Tongue (tissue), 2 donors: ENCODE results near the gene BTBD3. TPM values are rescaled to one million over a fixed set of nuclear protein-coding genes. Genes with fewer than 3 reads are reported as not detected.

Source experiments
- DNase-seq: peaks from one replicate; pipeline ENCODE4 v3.0.0-alpha.2; 2015
- total RNA-seq: library from RNA; depleted of rRNA; stranded (reverse); fragments of >200 nt; gene quantifications from one replicate; pipeline ENCODE4 v1.2.3, GENCODE V29; 2014

BTBD3 gene
- 62.8 TPM for total RNA-seq

DNA sequence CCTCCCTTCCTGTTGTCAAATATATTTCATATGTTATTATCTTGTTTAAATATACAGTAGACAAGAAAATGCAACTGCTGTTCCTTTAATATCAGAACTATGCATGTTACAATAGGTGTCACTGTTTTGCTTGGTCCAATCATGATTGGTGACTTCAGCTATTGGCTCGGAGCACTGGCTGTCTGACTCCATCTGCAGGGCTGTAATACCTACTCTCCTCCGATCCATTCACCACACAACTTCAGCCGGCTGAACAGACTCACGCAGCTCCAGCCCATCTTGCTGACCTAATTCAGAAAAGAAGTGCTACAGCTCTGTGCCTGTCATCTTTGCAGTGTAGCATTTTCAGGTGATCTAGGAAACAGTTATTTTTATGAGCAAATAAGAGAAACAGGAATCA is at the start of gene BTBD3:
BTBD3 (plus strand) TSS at position 231 of the 400 bp plus-strand sequence. CDS start 383 bp downstream, outside the sequence.
- peak; percentile 92 for DNase-seq

DNA sequence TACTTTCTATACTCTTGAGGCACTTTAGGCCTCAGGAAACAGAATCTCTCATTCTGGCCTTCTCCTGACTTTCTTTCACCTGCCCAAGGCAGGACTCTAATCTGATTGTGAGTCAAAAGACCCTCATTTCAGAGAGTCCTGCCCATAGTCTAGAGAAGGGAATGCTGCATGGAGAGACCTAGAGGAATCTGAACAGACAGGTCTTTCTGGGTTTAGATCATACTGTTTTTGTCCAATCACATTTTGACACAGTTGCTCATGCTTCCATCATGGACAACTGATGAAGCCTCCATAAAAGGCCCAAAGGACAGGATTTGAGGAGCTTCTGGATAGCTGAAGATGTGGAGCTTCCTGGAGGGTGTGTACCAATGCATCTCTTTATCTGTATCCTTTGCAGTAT is 48.1 kb upstream of the BTBD3 start:
- no peak for DNase-seq

DNA sequence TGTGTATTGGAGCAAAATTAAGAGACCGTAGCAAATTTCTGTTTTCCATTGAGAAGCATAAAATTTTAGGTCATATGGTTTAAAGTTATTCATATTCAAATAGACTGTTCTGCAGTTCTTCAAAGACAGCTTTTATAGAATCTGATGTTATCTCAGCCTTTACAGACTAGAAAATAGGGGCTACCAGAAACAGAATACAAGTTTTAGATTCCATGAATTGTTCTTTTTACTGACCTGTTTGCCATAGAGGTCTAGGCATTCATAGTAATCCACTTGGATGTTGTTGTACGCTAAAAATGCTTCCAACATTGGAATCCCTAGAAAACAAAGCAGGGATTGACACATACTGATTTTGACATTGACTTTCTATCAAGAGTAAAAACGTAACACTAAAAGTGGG is 47.3 kb upstream of the BTBD3 start:
- no peak for DNase-seq

DNA sequence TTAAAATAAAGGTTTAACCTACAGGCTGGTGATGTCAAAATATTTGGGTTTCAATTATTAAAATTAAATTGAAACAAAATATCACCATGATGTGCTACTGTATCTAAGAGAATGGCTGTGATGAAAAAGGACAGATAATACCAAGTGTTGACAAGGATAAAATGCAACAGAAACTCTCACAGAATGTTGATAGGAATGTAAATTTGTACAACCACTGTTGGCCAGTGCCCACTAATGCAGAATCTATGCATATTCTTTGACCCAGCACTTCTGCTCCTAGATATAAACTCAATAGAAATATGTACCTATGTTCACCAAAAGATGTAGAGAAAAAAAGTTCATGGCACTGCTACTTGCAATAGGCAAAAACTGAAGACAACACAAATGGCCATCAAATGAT is 41.1 kb upstream of the BTBD3 start:
- no peak for DNase-seq

DNA sequence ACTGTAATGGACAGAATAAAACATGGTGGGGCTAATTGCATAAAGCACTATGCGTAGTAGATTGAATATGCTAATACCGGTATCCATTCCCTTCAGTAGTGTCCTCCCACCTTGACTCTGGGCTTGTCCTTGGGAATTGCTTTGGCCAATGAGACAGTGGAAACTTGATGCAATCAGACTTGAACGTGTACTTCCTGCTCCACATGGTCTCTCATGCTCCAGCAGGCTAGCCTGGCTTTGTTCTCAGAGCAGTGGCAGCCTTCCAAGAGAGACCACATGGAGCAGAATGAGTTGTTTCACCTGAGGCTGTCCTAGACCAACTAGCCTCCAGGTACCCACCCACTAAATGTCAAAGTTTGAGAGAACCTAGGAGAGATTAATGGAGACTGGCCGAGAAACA is 37.0 kb upstream of the BTBD3 start:
- DNase-seq: no peak

DNA sequence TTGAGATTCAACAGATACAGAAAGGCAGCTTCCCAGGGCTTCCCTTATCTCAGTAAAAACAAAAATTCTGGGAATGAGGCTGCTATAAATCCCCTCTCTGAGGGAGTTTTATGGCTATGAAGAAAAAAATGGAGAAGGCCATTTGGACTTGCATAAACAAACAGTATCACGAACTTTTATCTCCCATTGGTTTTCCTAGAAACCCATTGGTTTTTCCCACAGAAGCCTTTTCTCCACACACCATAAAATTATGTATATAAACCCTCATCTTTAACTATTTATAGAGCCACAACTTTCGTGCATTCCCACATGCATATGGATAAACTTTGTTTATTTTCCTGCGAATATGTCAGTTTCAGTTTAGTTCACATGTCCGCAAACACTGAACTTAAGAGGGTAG is 36.2 kb upstream of the BTBD3 start:
- DNase-seq: no peak

DNA sequence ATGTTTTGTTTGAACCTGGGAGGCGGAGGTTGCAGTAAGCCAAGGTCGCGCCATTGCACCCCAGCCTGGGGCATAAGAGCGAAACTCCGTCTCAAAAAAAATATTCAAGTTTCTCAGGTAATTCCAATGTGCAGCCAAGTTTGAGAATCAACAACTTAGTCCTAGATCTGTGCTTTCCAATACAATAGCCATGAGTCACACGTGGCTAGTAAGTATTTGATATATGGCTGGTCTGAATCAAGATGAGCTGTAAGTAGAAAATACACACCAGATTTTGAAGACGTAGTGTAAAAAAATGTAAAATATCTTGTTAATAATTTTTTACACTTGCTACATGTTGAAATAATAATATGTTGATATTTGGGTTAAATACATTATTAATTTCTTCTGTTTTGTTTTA is 35.0 kb upstream of the BTBD3 start:
- no peak for DNase-seq

DNA sequence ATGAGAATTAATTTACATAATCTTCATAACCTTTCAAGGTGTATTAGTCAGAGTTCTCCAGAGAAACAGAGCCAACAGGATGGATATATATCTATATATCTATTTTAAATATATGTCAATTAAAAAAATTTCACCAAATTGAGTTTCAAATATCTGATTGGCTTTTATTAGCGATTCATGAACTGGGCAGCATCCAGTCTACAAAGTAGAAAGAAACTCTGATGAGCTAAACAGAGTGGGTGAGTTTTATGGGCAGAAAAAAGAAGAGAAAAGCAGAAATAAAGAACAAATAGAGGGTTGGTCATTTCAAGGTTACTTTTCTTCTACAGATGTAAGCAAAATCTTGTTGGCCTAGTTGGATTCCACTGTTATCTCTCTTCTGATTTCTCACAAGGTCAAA is 29.0 kb upstream of the BTBD3 start:
- DNase-seq: no peak

DNA sequence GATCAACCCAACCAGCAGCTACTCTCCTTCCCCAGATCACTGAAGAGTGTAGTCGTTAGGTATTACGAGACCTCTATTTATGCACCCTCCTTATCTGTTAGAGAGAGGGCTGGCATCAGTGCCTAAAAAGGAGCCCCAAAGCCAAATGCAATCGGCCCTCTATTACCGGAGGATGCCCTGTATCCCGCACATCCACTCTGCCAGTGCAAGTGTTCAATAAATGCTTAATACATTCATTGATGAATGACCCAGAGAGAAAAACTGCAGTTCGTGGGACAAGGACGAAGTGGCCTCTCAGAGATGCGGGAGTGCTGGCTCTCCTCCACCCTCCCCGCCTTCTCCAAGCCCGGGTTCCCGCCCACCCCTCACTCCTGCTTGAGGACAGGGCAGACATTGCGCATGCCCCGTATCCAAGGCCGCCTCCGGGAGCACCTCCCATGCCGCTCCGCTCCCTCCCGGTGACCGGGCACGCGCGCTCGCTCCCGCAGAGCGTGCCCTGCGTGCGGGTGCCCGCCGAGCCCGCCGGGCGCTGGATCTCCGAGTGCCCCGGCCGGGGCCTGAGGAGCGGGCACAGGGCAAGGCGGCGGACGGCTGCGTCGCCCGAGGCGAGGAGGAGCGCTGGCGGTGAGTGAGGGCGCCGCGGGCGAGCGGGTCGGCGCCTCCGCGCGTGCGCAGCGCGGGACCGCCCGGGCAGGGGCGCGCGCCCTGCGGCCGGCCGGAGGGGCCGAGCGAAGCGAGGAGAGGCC is 27.2 kb upstream of the BTBD3 start:
- DNase-seq: peak; percentile 97

DNA sequence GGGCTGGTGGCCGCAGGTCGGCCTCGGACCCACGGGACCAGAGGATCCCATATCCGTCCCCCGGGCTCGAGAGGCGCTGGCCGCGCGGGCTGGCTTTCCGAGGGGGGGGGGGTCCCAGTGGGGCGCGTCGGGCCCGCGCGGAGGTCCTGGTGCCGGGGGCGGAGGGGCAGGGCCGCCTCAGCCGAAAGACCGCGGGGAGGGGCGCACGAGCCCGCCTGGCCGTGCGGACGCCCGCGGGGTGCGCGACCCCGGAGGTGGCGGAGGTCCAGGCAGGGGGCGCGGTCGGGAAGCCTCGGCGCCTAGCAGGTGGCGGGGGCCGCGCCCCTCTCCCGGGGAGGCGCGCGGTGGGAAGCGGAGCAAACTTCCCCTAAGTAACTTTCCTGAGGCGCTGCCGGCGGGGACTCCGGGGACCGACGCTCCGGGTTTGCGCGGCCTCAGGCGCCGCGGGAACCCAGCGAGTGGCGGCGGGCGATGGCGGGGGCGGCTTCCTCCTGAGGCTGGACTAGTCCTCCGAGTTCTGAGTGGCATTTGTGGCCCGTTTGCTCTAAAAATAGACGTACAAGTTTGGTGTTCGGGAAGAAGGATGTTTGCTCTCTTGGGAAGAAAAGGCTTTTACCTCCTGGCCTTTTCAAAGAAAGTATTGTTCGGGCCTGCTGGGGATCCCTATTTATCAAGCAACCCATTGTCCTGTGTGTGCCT is 26.5 kb upstream of the BTBD3 start:
- peak; percentile 89 for DNase-seq

DNA sequence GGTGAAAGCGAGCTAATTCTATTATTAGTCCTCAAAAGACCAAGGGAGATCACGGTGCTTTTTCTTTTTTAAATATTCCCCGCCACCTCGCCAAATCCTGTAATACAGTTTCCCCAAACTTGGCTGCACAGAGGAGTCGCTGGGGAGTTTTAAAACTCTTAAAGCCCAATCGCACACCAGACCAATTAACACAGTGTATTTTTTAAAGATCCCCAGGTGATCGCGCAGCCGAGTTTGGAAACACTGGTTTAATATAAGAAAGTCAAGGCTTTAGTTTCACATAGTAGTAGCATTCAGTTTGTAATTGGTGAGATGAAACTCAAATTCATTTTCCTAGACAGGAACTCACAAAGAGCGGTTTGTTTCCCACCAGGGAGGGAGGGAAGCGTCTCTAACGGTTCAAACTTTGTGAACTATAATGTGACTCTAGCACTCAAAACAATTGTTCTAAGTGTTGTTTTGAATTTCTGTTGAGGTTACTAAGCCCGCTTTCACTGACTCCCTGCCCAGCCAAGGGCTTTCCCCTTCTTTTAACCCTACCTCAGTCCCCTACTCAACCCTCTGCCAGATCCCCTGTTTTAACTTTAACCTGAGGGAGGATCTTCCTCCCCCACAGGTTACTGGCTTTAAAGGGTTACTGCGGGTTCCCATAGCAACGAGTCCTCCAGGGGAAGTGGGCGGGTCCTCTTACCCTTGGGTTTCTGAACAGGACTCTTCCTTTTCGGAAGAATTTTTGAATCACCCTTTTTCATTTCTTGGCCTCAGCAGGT is 25.7 kb upstream of the BTBD3 start:
- DNase-seq: peak; percentile 91

DNA sequence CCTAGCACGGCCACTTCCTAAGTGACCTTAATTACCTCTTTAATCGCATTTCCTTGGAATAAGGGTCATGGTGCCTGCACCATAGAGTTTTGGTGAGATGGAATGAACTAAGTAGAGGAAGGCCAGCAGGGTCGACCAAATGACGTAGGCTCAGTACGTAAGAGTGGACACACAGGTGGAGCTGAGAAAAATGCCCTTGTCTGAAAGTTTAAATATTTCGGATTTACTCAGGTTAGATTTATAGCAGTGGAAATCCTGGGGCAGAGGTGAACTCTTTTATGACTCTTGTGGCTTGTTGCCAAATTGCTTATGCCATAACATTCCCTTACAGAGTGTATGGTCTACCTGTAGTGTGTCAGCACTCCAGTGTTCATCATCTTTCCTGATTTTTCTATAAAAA is 23.6 kb upstream of the BTBD3 start:
- no peak for DNase-seq

DNA sequence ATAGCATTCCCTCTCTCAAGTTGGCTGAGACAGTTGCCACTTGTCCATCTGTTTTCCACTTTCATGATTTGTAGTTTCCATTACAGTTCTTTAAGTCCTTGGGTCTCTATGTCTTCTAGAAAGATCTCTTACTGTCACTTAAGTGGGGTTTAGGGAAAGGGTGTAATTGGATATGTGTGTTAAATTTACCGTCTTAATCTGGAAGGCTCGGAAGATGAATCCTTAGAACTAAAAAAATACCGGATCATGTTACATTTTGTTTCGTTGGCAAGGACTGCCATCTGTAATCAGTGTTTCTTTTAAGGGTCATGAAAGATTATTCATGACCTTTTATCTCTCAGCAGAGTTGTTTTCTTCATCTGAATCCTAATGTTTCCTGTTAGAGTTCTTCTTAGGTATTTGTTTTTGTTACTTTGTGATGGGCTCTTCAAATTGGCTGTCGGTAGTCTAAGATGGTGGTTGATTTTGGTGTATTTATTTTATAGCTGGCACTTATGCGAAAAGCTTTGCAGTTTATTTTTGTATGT is 21.8 kb upstream of the BTBD3 start:
- DNase-seq: peak; percentile 83

DNA sequence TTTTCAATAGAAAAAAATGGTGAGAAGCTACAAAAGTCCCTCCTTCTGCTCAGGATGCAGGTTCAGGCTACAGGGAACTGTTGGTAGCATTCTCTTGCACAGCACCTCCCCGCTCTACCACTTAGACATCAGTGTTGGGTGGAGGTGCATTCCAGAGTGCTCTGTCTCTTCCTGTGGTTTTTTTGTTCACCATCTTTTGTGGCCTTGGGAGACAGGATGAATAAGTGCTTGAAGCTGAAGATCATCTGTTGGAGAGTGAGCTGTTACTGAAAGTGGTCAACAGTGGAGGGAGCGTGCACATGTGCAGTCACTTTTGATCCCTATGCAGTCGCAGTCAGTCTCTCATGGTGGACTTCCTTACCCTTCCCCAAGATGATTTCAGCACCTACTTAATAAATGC is 16.6 kb upstream of the BTBD3 start:
- no peak for DNase-seq

DNA sequence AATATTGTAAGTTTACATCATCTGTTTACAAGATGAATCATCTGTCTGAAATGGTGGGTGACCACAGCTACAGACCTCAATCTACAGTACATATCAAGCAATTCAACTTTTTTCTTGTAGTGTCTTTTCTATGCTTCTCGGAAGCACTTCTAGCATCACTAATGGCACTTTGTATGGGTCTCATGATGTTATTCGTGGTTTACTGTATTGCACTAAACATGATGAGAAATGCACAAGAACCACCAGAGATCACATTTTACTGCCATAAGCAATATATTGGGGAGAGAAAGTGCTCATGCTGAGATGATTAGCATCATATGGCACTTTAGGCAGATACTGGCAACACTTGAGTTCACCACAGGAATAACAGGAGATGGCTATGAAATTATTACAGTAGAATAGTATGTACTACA is 15.4 kb upstream of the BTBD3 start:
- DNase-seq: no peak

DNA sequence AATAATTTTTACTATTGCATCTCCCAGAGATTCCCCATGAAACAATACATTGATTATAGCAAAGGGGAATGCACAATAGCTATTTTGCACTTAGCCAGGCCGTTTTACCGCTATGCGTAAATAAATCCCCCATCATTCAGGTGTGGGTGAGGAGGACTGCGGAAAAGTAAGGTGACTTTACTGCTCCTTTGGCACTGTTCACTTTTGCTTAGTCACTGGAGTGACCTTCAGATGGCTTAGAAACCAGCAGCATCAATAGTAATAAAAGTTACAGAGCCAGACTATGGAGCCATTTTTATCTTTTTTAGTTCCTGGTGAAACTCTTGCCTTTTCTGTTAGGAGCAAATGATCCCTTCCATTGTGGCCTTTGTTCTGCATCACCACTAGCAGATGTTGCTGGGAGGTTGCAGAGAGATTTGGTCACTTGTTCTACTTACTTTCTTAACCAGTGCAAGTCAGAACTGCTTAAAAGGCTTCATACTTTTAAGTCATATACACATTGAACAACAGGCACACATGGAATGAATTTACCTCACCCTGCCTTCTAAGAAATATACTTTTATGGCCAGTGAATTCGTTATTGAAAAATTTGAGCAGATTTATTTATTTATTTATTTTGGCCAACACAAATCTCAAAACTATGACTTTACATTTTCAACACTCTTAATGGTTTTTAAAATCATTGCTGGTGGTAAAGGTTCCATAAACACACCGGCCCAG is 12.1 kb upstream of the BTBD3 start:
- DNase-seq: no peak

DNA sequence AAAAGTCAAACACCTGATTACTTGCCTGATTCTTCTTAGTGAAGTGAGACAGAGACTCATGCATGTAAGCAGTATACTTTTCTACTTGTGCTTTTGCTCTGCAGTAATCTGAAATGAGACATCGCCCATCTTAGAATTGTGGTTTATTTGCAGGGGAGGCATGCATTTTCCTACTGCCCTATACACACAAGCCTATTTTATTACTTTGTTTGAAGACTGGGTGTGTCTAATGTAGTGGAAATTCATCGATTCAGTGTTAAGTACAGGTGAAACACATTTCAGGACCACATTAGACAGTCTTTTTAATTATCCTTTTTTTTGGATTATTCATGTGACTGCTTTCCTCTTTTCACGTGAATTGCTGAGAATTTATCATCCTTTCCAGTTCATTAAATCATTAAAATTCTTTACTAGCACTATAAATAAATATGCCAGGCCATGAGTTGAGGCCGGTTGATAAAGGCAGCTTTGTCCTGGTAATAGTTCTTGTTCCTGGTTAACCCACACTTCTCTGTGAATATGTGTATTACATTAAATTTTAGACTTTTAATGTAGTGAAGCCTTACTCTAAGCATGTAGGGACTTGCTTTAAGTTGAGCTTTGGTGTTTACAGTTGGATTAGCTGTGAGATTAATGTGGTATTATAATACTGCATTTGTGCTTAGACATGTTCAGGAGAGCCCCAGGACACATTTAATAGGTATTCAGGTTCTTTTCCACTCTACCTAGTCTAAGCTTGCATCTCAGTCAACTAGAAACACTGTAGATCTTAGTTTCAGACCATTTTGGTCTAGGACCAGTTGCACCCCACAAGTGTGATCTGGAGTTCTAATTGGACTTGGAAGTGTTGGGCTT is 10.8 kb upstream of the BTBD3 start:
- DNase-seq: peak; percentile 48

DNA sequence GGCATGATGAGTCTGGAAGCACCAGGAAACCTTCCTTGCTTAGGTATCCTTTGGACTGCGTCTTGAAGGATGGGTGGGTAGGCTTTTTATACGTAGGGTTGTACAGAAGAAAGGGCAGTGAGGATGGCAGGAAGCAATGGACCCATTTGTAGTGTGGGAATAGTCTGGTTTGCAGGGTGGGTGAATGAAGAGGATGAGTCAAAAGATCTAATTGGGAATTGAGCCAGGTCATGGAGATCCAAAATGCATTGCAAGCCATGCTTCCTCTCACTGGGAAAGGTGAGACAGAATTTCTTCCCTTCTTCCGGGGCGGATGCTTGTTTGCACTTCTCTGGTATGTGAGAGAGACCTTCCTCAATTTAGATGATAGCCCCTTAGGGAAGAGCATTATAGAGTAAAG is 10.1 kb upstream of the BTBD3 start:
- no peak for DNase-seq

DNA sequence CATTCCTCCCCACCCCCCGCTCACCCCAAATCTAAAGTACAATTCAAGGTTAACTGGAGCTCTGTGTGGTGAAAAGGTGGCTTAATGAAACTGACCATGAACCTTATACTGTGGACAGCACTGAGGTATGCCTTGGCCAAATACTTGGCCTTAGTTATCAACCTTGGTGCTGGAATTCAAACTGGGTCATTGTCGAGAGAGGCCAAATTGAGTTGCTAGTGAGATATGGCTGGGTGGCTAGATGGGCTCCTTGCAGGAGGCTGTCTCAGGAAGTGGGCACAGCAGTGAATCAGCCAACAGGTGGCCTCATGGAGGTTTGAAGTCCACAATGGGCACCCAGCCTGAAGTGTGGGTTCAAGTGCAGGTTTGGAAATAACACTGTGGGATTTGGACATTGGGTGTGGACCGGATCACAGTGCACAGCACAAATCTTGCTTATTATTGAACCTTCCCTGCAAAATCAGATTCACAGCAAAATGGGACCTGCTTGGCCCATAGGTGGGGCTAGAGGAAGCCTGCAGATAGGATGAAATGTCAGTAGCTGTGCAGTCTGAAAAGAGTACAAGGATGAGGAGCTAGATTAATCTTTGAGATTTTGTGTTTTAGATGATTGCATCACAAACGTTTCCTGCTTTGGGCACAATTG is 5.6 kb upstream of the BTBD3 start:
- DNase-seq: no peak

DNA sequence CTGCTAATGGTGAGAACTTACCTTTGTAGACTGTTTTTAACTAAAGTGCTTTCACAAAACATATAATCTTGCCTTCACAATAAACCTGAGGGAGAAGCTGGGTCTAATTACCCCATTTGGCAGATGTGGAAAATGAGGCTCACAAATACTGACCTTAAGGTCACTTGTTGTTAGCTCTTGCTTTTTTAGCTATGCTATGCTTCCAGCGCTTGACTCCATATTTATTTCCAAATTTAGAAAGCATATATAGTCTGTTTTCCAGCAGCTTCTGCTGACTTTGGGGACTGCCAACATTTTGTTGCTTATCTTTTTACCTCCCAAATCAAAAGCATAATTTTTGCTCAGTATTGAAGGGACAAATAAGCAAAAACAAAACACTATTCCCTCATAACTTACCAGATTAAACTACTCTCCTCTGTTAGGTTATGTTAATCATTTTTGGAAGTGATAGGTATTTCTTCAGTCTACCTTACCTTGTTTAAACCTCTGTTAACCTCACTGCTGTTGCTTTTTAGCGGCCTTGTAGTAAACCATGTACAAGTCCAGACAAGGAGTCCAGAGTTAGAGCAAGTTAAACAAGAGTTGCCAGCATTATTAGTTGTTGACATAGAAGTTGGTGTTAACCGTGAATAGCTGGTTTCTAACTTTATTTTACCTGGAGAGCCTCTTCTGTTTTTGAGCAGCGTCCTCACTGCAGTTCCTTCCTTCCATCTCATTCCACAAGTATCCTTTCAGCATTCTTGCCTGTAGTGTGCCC is 4.9 kb upstream of the BTBD3 start:
- no peak for DNase-seq
